Measurements from ENCODE around the gene CEP126.
"Not testable (repeated sequence)": the region's sequence is repeated elsewhere in the genome, so short reads cannot be mapped to it uniquely, and the experiment has no call there.

The CEP126 gene

GRCh38 chr11:101940901-101941520, 26.2 kb downstream of the CEP126 start:
- no peak for DNase-seq

DNA sequence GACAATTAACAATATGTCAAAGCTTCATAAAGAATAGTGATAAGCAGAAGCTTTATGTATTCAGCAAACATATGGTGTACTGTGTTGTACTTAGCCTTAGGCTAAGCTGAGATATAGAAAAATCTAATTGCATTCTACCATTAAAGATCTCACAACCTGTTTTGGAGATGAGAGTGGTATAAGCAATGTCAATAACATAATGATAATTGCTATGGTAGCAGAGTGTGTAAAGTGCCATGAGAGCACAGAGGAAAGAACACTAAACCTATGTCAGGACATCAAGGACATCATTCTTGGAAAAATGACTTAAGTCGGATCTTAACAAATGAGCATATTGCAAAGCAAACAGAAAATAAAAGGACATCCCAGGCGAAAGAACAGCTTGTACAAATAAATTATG, 30.1 kb downstream of the CEP126 start:
- no peak for DNase-seq

DNA sequence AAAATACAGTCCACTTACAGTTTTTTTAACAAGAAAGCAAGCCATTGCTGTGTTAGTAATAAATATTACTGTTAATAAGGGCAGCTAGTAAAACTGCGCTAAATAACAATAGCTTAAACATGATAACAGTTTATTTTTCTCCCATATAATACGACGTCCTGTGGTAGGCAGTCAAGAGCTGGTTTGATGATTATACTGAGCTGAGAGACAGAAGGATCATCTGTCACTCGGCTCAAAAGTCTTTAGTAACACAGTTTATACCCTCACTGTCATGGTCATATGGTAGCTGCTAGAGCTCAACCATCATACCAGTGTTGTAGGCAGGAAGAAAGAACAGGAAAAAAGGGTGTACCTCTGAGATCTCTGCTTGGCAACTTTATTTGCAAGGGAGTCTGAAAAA, 30.6 kb downstream of the CEP126 start:
- DNase-seq, result no peak

GRCh38 chr11:101949680-101950220, 34.9 kb downstream of the CEP126 start:
- no peak for DNase-seq

- no peak for DNase-seq
These were observed 40.5 kb downstream of the CEP126 start for GRCh38 chr11:101955278-101955677.

DNA sequence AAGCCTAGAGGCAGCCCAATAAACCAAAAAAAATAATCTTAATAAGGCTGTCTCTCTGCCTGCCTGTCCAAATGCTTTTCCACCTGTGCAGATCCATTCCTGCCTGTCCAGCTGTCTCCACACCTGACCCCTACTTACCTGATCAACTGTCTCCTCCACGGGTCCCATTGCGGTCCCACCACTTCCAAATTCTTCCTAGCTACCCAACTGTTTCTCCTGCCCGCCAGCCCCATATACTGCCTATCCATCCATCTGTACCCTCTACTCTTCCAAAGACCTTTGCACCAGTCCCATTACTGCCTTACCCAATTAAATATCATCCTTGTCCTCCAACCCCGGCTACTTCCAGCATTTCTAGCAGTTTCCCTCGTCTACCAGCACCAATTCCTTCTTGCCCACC, 40.9 kb downstream of the CEP126 start:
- DNase-seq, result no peak

DNA sequence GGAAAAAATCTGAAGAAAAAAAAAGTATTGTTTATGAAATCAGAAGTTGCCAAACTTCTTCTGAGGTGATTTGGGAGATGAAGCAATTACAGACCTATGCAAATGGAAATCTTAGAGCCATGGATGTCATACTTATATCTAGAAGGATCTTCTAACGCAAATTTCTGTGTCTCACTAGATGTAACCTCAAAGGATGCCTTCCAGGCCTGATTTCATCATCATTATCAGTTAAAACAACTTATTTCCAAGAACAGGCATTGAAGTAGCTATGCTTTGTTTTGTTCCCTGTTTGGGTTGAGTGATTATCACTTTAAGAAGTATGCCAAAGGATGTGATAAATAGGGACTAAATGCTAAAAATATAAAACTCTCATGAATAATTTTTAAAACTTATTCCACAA, 45.4 kb downstream of the CEP126 start:
- DNase-seq, result no peak

DNA sequence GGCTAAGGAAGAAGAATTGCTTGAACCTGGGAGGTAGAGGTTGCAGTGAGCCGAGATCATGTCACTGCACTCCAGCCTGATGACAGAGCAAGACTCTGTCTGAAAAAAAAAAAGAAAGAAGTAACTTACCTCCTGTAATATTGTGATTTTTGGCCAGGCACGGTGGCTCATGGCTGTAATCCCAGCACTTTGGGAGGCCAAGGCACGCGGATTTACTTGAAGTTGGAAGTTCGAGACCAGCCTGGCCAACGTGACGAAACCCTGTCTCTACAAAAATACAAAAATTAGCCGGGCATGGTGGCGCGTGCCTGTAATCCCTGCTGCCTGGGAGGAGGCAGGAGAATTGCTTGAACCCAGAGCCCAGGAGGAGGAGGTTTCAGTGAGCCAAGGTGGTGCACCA, 49.4 kb downstream of the CEP126 start:
- not testable (repeated sequence) for DNase-seq

GRCh38 chr11:101974255-101974654, 59.4 kb downstream of the CEP126 start:
- DNase-seq, result no peak

DNA sequence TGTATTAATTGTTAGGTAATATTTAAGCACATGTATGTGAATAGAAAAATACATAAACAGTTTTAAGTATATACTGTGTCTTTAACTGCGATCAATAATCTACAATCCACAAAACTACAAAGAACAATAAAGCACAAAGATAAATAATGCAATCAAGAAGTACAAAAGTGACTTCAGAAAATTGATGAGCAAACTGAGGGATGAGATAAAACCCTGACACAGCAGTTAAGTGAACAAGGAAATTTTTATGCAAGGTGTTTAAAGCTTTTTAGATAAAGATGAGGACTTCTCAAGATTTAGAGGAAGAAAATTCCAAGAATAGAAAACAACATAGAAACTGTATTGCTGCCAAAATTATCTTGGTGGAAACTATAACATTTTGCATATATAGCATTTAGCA, 60.0 kb downstream of the CEP126 start:
- no peak for DNase-seq

GRCh38 chr11:101975734-101976133, 60.9 kb downstream of the CEP126 start:
- no peak for DNase-seq

GRCh38 chr11:101987370-101987769, 72.6 kb downstream of the CEP126 start:
- no peak for DNase-seq

DNA sequence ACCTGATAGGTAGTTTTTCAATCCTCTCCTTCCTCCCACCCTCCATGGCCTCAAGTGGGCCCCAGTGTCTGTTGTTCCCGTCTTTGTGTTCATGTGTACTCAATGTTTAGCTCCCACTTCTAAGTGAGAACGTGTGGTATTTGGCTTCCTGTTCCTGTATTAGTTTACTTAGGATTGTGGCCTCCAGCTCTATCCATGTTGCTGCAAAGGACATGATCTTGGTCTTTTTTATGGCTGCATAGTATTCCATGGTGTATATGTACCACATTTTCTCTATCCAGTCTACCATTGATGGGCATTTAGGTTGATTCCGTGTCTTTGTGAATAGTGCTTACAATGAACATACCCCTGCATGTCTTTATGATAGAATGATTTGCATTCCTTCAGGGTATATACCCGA, 78.4 kb downstream of the CEP126 start:
- no peak for DNase-seq

GRCh38 chr11:101994052-101994469, 79.3 kb downstream of the CEP126 start:
- not testable (repeated sequence) for DNase-seq

DNA sequence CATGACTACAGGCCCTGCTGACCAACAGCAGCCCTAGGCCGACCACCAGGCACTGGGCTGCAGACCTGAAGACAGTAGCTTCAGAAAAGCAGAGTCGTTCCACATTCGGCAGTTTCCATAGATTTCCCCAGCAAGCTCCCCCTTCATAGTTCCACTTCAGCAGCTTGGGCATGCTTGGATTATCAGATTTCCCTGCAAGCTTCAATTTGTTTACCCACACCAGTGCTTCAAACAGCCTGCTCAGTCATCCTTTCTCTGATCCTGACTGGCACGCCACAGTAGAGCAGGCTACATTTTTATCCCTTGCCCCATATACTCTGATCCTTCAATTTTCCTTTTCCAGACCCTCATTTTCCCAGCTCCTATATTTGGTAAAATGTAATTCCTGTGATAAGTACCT, 81.3 kb downstream of the CEP126 start:
- no peak for DNase-seq

DNA sequence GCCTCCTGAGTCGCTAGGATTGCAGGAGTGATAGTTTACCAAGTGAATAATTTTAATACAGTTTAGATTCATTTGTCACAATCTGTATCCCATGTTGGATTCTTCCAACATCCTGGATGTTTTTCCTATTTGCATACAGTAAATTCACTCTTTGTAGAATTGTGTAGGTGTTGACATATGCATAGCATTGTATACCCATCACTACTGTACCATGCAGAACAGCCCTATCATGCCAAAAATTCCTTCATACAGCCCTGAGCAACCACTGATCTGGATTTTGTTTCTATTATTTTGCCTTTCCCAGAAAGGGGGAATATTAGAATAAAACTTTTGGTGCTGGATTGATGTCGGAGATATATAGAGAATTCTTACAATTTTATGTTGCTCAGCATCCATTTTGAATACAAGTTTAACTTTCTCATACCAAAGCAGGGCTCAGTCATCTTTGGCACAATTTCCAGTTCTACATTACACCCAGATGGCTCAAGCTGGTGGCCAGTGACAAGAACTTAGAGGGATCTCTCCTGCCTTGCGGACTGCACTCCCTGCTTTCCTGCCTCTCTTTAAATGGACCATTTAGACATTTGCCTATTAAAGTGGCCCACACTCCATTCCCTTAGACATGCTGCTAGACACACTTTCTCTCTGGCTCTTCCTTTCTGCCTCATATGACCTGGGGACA, 87.0 kb downstream of the CEP126 start:
- no peak for DNase-seq

GRCh38 chr11:102004220-102004619, 89.4 kb downstream of the CEP126 start:
- no peak for DNase-seq

- DNase-seq, result no peak
These were observed 90.5 kb downstream of the CEP126 start for GRCh38 chr11:102005306-102005705.

DNA sequence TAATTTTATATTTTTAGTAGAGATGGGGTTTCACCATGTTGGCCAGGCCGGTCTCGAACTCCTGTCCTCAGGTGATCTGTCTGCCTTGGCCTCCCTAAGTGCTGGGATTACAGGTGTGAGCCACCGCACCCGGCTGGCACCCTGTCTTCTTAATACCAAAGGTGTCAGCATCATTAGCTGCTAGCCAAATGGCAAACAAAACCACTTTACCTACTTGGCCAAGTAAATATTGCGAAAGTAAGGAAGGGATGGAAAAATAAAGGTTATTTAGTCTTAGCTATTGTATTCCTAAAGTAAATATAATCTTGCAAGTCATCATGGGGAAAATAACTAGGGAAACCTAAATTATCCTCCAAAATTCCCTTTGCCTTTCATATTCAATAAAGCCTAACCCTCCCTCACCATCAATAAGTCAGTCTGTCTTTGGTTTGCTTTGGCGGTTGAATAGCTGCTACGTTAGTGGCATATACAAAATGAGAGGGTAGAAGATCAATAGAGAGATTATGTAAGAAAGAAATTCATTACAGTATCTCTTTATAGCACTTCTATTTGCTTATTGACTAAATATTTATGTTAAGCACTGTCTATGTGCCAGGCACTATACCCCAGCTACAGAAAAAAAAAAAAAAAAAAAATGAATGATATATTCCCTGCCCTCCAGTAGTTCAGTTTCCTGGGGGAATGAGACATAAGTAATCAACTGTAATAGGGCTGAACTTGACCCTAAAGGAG, 92.2 kb downstream of the CEP126 start:
- no peak for DNase-seq

- DNase-seq, result peak; percentile 48
These were observed 93.0 kb downstream of the CEP126 start for GRCh38 chr11:102007567-102008437.

- DNase-seq, result no peak
These were observed 96.1 kb downstream of the CEP126 start for GRCh38 chr11:102010776-102011494.

- no peak for DNase-seq
These were observed 98.1 kb downstream of the CEP126 start for GRCh38 chr11:102012946-102013345.
